OCI-LY1 (cell line): Measurements from ENCODE around the gene STAC3.
A peak's percentile ranks its signal among the peaks of the same experiment; 100 is the strongest.

Source experiments
- EZH2 ChIP-seq: fragments of 200-600 bp; sonication (generic), shearing (Covaris generic); IDR thresholded peaks from 2 replicates; pipeline ENCODE4 v1.8.0; 2017; ENCODE audit warnings: borderline replicate concordance, mixed run types, mild to moderate bottlenecking, antibody characterized with exemption, low read length, moderate library complexity, mixed read lengths
- TF ChIP-seq, protein P1 (sequence below): fragments of 200-600 bp; sonication (generic), shearing (Covaris generic); IDR thresholded peaks from 2 replicates; pipeline ENCODE4 v1.5.1; 2017; ENCODE audit warnings: mild to moderate bottlenecking, antibody characterized with exemption, low read length, moderate library complexity, mixed read lengths

DNA sequence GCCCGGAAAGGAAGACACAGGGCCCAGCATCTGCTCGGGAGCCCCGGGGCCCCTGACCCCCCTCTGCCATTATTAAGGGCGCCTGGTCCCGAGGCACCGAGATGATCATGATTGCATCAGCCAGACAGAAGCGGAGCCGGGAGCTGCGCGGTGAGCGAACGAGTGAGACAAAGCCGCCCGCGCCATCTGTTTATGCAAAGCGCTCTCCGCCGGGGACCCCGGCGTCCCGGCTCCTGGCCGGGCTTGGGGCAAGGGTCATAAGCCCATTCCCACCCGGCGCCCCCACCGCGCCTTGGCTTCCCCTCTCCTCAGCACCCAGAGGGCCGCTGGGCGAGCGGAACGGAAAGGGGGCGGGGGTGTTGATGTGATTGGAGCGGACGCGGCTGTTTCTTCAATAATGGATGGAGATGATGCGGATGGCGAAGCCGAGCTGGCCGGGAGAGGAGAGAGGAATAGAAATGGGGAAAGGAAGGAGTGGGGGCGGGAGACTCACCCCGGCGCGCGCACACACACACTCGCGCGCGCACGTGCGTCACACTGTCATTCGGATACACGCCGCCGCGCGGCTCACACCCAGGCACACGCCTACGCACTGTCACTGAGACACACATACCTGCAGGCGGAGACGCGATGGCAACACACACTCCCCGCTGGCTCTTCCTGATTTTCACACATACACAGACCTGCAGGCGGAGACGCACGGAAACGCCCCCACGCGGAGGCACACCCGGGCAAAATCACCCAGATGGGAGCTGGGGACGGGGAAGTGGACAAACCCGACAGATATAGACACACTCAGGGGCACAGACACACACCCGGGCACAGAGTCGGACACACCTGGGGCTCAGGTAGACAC lies 10.7 kb downstream of the STAC3 start:
- TF ChIP-seq, protein P1, sequence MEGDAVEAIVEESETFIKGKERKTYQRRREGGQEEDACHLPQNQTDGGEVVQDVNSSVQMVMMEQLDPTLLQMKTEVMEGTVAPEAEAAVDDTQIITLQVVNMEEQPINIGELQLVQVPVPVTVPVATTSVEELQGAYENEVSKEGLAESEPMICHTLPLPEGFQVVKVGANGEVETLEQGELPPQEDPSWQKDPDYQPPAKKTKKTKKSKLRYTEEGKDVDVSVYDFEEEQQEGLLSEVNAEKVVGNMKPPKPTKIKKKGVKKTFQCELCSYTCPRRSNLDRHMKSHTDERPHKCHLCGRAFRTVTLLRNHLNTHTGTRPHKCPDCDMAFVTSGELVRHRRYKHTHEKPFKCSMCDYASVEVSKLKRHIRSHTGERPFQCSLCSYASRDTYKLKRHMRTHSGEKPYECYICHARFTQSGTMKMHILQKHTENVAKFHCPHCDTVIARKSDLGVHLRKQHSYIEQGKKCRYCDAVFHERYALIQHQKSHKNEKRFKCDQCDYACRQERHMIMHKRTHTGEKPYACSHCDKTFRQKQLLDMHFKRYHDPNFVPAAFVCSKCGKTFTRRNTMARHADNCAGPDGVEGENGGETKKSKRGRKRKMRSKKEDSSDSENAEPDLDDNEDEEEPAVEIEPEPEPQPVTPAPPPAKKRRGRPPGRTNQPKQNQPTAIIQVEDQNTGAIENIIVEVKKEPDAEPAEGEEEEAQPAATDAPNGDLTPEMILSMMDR, result peak; percentile 23; the same call in 1 of the 2 replicates
- no peak for TF ChIP-seq EZH2
